Stimulated activated naive CD8-positive, alpha-beta T cell treated with anti-CD3 and anti-CD28 coated beads, Interleukin-15, amount 100 ng/mL, for 72 hours (primary cell): ENCODE data around the gene ABCD1.

Experiments used
- ATAC-seq: fragments of 150-1000 bp; cut with Tn5 transposase; 2 replicates; pipeline ENCODE4 v1.10.0; 2021; ENCODE audit warnings: mild to moderate bottlenecking, moderate library complexity
- DNase-seq, 2 donors: peaks; one replicate each; pipeline ENCODE4 v3.0.0; 2021 to 2022
- H3K27ac Mint-ChIP-seq, 2 donors: one replicate each; pipeline ENCODE4 v1.8.0; 2022; ENCODE audit warnings: mild to moderate bottlenecking in 2 of 2, mixed read lengths in 2 of 2, moderate library complexity in 2 of 2
- H3K27me3 Mint-ChIP-seq: one replicate; pipeline ENCODE4 v1.8.0; 2022; ENCODE audit warnings: mixed read lengths
- H3K4me1 Mint-ChIP-seq: one replicate; pipeline ENCODE4 v1.8.0; 2022; ENCODE audit warnings: mild to moderate bottlenecking, mixed read lengths
- H3K4me3 Mint-ChIP-seq, 2 donors: one replicate each; pipeline ENCODE4 v1.8.0; 2022; ENCODE audit warnings: mild to moderate bottlenecking in 2 of 2, mixed read lengths in 2 of 2, moderate library complexity in 1 of 2
- H3K9me3 Mint-ChIP-seq, 2 donors: one replicate each; pipeline ENCODE4 v1.8.0; 2022; ENCODE audit warnings: mixed read lengths in 2 of 2

The ABCD1 gene

DNA sequence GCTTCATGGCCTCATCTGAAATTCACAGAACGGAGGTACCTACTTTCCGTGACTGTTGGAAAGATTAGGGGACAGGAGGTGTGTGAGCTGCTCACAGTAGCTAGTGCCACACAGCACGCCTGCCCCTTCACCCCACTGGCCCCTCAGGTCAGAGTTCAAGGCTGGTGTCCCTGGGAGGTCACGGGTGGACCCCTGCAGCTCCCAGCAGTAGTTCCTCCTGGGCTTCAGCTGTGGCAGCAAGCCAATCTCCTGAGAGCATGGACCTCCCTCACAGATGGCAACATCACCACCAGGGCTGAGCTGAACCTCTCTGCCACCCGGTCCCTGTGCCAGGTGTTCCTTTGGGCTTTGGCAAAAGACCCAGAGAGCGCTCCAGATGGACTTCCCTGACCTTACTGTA, 67.7 kb downstream of the ABCD1 start:
- Mint-ChIP-seq H3K4me1 (peaks cover 32% of the 10 kb centered on the region), H3K9me3 (no peaks in the 10 kb centered on the region), H3K27me3 (no peaks in the 10 kb centered on the region), H3K4me3 (no peak overlapping the region), H3K27ac (no peak overlapping the region)
- no peak for ATAC-seq
- DNase-seq, result no peak

DNA sequence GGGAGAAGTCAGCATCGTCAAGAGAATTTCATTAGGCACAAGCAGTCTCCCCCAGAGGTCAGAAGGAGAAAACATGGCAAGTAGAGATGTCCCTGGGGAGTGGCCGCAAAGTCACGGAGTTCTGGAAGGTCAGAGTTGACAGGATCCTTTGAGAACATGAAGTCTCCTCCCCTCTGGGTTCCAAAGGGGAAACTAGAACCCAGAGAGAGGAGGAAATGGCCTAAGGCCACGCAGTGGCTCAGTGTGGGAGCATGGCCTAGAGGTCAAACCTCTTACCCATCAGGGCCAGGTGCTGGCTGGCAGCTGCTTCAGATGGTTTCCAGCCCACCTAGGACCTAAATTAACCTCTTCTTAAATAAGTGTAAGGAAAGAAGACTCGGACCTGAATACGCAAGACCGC, 68.6 kb downstream of the ABCD1 start:
- Mint-ChIP-seq H3K9me3 (no peaks in the 10 kb centered on the region), H3K4me1 (peaks cover 35% of the 10 kb centered on the region), H3K4me3 (peak overlapping the region; percentile 94 to 99), H3K27ac (peak overlapping the region; percentile 82 to 97), H3K27me3 (no peaks in the 10 kb centered on the region)
- no peak for DNase-seq
- no peak for ATAC-seq
